GM20431 (cell line): ENCODE results near the gene ANO2.
"Not testable (repeated sequence)": the region's sequence is repeated elsewhere in the genome, so short reads cannot be mapped to it uniquely, and the experiment has no call there.

Source experiments
- in situ Hi-C: fragments of 300-500 bp; cut with MseI, MboI; formaldehyde crosslinking; loops from one replicate; pipeline ENCODE4 v1.15.0; 2020; ENCODE audit warnings: low sequenced_read_pairs; ENCODE audit not compliant: unreplicated experiment

The ANO2 gene

GRCh38 chr12:5705791-5706190 is 239.3 kb downstream of the ANO2 start:
- in situ Hi-C loops, result no loop called here

- in situ Hi-C loops, result no loop called here
Observed at GRCh38 chr12:5694759-5695409, 250.2 kb downstream of the ANO2 start.

GRCh38 chr12:5692850-5693249 is 252.2 kb downstream of the ANO2 start:
- in situ Hi-C loops, result no loop called here

GRCh38 chr12:5691943-5692342 is 253.1 kb downstream of the ANO2 start:
- in situ Hi-C loops, result no loop called here

- in situ Hi-C loops, result no loop called here
Observed at GRCh38 chr12:5690240-5690639, 254.8 kb downstream of the ANO2 start.

- in situ Hi-C loops, result no loop called here
Observed at GRCh38 chr12:5689773-5690172, 255.3 kb downstream of the ANO2 start.

- in situ Hi-C loops, result no loop called here
Observed at GRCh38 chr12:5688226-5688625, 256.8 kb downstream of the ANO2 start.

- in situ Hi-C loops, result no loop called here
Observed at GRCh38 chr12:5685935-5686334, 259.1 kb downstream of the ANO2 start.

- in situ Hi-C loops, result no loop called here
Observed at GRCh38 chr12:5684989-5685388, 260.1 kb downstream of the ANO2 start.

GRCh38 chr12:5682581-5682980 is 262.5 kb downstream of the ANO2 start:
- in situ Hi-C loops, result no loop called here

- in situ Hi-C loops, result no loop called here
Observed at GRCh38 chr12:5678176-5678575, 266.9 kb downstream of the ANO2 start.

- in situ Hi-C loops, result not testable (repeated sequence)
Observed at GRCh38 chr12:5669624-5670023, 275.4 kb downstream of the ANO2 start.

- in situ Hi-C loops, result no loop called here
Observed at GRCh38 chr12:5665615-5666014, 279.4 kb downstream of the ANO2 start.

GRCh38 chr12:5661811-5662210 is 283.2 kb downstream of the ANO2 start:
- in situ Hi-C loops, result no loop called here

GRCh38 chr12:5660238-5660637 is 284.8 kb downstream of the ANO2 start:
- in situ Hi-C loops, result no loop called here

- in situ Hi-C loops, result not testable (repeated sequence)
Observed at GRCh38 chr12:5658339-5658941, 286.6 kb downstream of the ANO2 start.

- in situ Hi-C loops, result no loop called here
Observed at GRCh38 chr12:5656836-5657235, 288.2 kb downstream of the ANO2 start.

GRCh38 chr12:5655120-5655519 is 289.9 kb downstream of the ANO2 start:
- in situ Hi-C loops, result no loop called here

- in situ Hi-C loops, result no loop called here
Observed at GRCh38 chr12:5654019-5654418, 291.0 kb downstream of the ANO2 start.

GRCh38 chr12:5650829-5651461 is 294.1 kb downstream of the ANO2 start:
- in situ Hi-C loops, result no loop called here

- in situ Hi-C loops, result no loop called here
Observed at GRCh38 chr12:5650281-5650680, 294.8 kb downstream of the ANO2 start.
